ENCODE measurements around the gene HLA-A.

Gene HLA-A

GRCh38 chr6:29990931-29991330, 48.6 kb downstream of the HLA-A start:
- Histone ChIP-seq H3K4me3 (ENCODE audit: low read length) (no peak overlapping the region), H3K4me1 (ENCODE audit: insufficient read depth, low read length) (no peaks in the 10 kb centered on the region), H3K9ac (ENCODE audit: low read depth, low read length) (no peak overlapping the region), H3K9me3 (ENCODE audit: insufficient read depth, low read depth, low read length) (no peaks in the 10 kb centered on the region), H3K27ac (ENCODE audit: low read depth, low read length) (no peak overlapping the region), H3K36me3 (ENCODE audit: insufficient read depth, low read length) (no peaks in the 10 kb centered on the region), H3K27me3 (ENCODE audit: insufficient read depth, low read length) (peaks cover 8% of the 10 kb centered on the region; the same call in 1 of the 2 replicates)

DNA sequence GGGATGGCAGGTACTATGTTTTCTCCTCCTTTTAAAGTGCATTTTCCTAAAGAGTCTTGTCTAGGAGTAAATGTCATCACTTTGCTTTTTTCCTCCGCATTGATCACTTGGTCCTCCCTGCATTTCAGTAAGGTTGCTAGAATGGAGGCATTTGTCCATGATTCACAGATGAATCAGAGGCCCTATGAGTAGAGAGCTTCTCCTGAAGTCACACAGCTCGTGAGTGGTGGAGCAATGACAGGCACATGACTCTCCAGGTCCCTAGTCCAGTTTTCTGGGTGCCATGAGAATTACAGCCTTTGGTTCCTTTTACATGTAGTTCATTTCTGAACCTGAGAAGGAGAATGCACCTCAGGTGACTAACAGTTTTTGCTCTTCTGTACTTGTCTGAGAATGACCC, 50.5 kb downstream of the HLA-A start:
- 84% methylated on average over 2 of the region's 2 CpGs for WGBS
- H3K27ac ChIP-seq (ENCODE audit: low read depth, low read length), result no peak overlapping the region
- no peak overlapping the region for H3K4me3 ChIP-seq (ENCODE audit: low read length)
- H3K27me3 ChIP-seq (ENCODE audit: insufficient read depth, low read length), result peaks cover 11% of the 10 kb centered on the region
- H3K36me3 ChIP-seq (ENCODE audit: insufficient read depth, low read length), result no peaks in the 10 kb centered on the region
- H3K4me1 ChIP-seq (ENCODE audit: insufficient read depth, low read length), result no peaks in the 10 kb centered on the region
- no peak overlapping the region for H3K9ac ChIP-seq (ENCODE audit: low read depth, low read length)
- H3K9me3 ChIP-seq (ENCODE audit: insufficient read depth, low read depth, low read length), result no peaks in the 10 kb centered on the region

DNA sequence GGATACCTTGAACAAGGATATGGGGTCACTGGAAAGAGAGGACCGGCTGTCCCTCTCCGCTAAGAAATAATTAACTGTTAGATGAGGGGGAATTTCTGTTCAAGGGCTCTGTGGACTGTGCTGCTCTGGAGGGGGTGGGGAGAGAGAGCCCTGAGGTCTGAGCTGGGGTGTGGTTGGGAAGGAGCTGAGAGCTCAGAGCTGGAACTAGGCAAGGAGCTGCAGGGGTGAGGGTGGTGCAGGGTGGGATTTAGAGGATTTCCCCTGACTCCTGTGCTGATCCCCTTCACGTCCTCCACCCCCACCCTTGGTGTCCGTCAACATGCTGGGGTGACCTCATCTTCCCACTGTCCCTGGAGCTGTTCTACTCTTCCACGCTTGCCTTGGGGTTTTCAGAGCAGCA, 52.5 kb downstream of the HLA-A start:
- no peak overlapping the region for H3K4me3 ChIP-seq (ENCODE audit: low read length)
- H3K27me3 ChIP-seq (ENCODE audit: insufficient read depth, low read length), result peaks cover 8% of the 10 kb centered on the region
- no peak overlapping the region for H3K9ac ChIP-seq (ENCODE audit: low read depth, low read length)
- no peaks in the 10 kb centered on the region for H3K9me3 ChIP-seq (ENCODE audit: insufficient read depth, low read depth, low read length)
- H3K4me1 ChIP-seq (ENCODE audit: insufficient read depth, low read length), result no peaks in the 10 kb centered on the region
- no peaks in the 10 kb centered on the region for H3K36me3 ChIP-seq (ENCODE audit: insufficient read depth, low read length)
- H3K27ac ChIP-seq (ENCODE audit: low read depth, low read length), result no peak overlapping the region
- 86% methylated on average over 5 of the region's 5 CpGs for WGBS

- H3K4me3 ChIP-seq (ENCODE audit: low read length), result no peak overlapping the region
- H3K36me3 ChIP-seq (ENCODE audit: insufficient read depth, low read length), result no peaks in the 10 kb centered on the region
- peaks cover 7% of the 10 kb centered on the region for H3K27me3 ChIP-seq (ENCODE audit: insufficient read depth, low read length)
- no peaks in the 10 kb centered on the region for H3K4me1 ChIP-seq (ENCODE audit: insufficient read depth, low read length)
- no peak overlapping the region for H3K9ac ChIP-seq (ENCODE audit: low read depth, low read length)
- H3K27ac ChIP-seq (ENCODE audit: low read depth, low read length), result no peak overlapping the region
- no peaks in the 10 kb centered on the region for H3K9me3 ChIP-seq (ENCODE audit: insufficient read depth, low read depth, low read length)
- WGBS, result 81% methylated on average over 2 of the region's 2 CpGs
Observed at GRCh38 chr6:29995340-29995777, 53.0 kb downstream of the HLA-A start.
